Endothelial cell of umbilical vein (primary cell): ENCODE measurements around the gene SEMA3E. TPM values are rescaled to one million over a fixed set of nuclear protein-coding genes. Genes with fewer than 3 reads are reported as not detected.

Experiments used
- BruUV-seq: library from RNA; stranded (reverse); fragments of 400-500 nt; replicated peaks from 2 replicates; lab custom pipeline; 2021; lab: Mats Ljungman, UMichigan
- CTCF ChIA-PET: fragments of 300-600, 350-600 bp; sonication (Branson Sonifier 250); formaldehyde crosslinking; loops from one replicate; lab custom pipeline; 2021; ENCODE audit warnings: antibody characterized with exemption, inconsistent platforms; lab: Charles Lee
- POLR2A ChIA-PET: fragments of 300-600, 350-600 bp; sonication (Branson Sonifier 250); formaldehyde crosslinking; loops from one replicate; lab custom pipeline; 2021; ENCODE audit warnings: antibody characterized with exemption, inconsistent platforms; lab: Charles Lee
- DNase-seq: peaks from one replicate; pipeline ENCODE4 v3.0.0-alpha.2; 2011; ENCODE audit warnings: low read depth, low spot score
- FAIRE-seq: peaks from 2 replicates; lab custom pipeline; 2011; peaks lifted over from hg19 to GRCh38; lab: Jason Lieb, UNC
- H2AFZ ChIP-seq: 2 replicates; pipeline ENCODE4 v1.6.0; 2012; ENCODE audit warnings: low read depth, low read length, control low read depth, inconsistent platforms
- H3K27ac ChIP-seq: 2 replicates; pipeline ENCODE4 v1.5.1; 2011; ENCODE audit warnings: low read depth, mild to moderate bottlenecking, control low read depth, low read length, moderate library complexity; ENCODE audit not compliant: insufficient read depth
- H3K27me3 ChIP-seq, 2 experiments: 2 replicates each; pipeline versions ENCODE4 v1.6.0 to v1.6.1; 2011; ENCODE audit warnings: low read length in 2 of 2, mixed read lengths in 1 of 2; ENCODE audit not compliant: control insufficient read depth in 2 of 2, insufficient read depth in 2 of 2
- H3K36me3 ChIP-seq, 2 experiments: 2 replicates in 1 of 2; 3 replicates in 1 of 2; pipeline ENCODE4 v1.5.1; 2011; ENCODE audit warnings: low read length in 2 of 2, mild to moderate bottlenecking in 1 of 2, moderate library complexity in 1 of 2; ENCODE audit not compliant: control insufficient read depth in 2 of 2, insufficient read depth in 2 of 2; ENCODE audit errors: extremely low read depth in 1 of 2
- H3K4me1 ChIP-seq: 3 replicates; pipeline ENCODE4 v1.5.1; 2011; ENCODE audit warnings: mild to moderate bottlenecking, low read length; ENCODE audit not compliant: control insufficient read depth, insufficient read depth; ENCODE audit errors: extremely low read depth
- H3K4me2 ChIP-seq: 2 replicates; pipeline ENCODE4 v1.6.1; 2011; ENCODE audit warnings: low read length, control low read depth, mixed read lengths; ENCODE audit not compliant: insufficient read depth
- H3K4me3 ChIP-seq, 3 experiments: fragments of 200-600 bp in 1 of 3; sonication (generic), shearing (Covaris generic) in 1 of 3; replicated peaks in 1 of 3; 2 replicates each; pipeline ENCODE4 v1.5.1; 2011 to 2016; ENCODE audit warnings: control low read depth in 3 of 3, low read length in 3 of 3, mild to moderate bottlenecking in 2 of 3, inconsistent platforms in 1 of 3, low read depth in 1 of 3, moderate library complexity in 1 of 3; ENCODE audit not compliant: insufficient read depth in 1 of 3
- H3K79me2 ChIP-seq: 2 replicates; pipeline ENCODE4 v1.6.0; 2012; ENCODE audit warnings: low read length, inconsistent platforms; ENCODE audit not compliant: control insufficient read depth, insufficient read depth
- H3K9ac ChIP-seq: replicated peaks from 2 replicates; pipeline ENCODE3; 2011; ENCODE audit warnings: low read length, control low read depth; ENCODE audit not compliant: insufficient read depth; ENCODE audit errors: extremely low read depth
- H3K9me1 ChIP-seq: replicated peaks from 3 replicates; pipeline ENCODE4 v1.6.0; 2011; ENCODE audit warnings: mild to moderate bottlenecking, low read length; ENCODE audit not compliant: control insufficient read depth, insufficient read depth; ENCODE audit errors: extremely low read depth
- H3K9me3 ChIP-seq: replicated peaks from 2 replicates; pipeline ENCODE4 v1.5.1; 2012; ENCODE audit warnings: low read length, inconsistent platforms; ENCODE audit not compliant: control insufficient read depth, insufficient read depth
- H4K20me1 ChIP-seq: replicated peaks from 2 replicates; pipeline ENCODE3; 2011; ENCODE audit warnings: mild to moderate bottlenecking, low read length; ENCODE audit not compliant: control insufficient read depth, insufficient read depth; ENCODE audit errors: extremely low read depth
- CTCF ChIP-seq, 2 donors: IDR thresholded peaks; 1 replicate in 1 of 2; 2 replicates in 1 of 2; pipeline ENCODE4 v1.5.1; 2011; ENCODE audit warnings: low read length in 2 of 2, mild to moderate bottlenecking in 2 of 2, moderate library complexity in 2 of 2, control low read depth in 1 of 2, inconsistent platforms in 1 of 2, low read depth in 1 of 2; ENCODE audit not compliant: insufficient read depth in 1 of 2; ENCODE audit errors: extremely low read depth in 1 of 2
- EZH2 ChIP-seq: IDR thresholded peaks from 2 replicates; pipeline ENCODE4 v1.6.1; 2012; ENCODE audit warnings: borderline replicate concordance, low read depth, mild to moderate bottlenecking, moderate library complexity, low read length, inconsistent platforms; ENCODE audit not compliant: severe bottlenecking
- FOS ChIP-seq: IDR thresholded peaks from 2 replicates; pipeline ENCODE4 v1.6.1; 2011; ENCODE audit warnings: mild to moderate bottlenecking, low read length, moderate library complexity, borderline replicate concordance; ENCODE audit not compliant: insufficient read depth
- GATA2 ChIP-seq: IDR thresholded peaks from 2 replicates; pipeline ENCODE4 v1.7.0; 2011; ENCODE audit warnings: low read depth, mild to moderate bottlenecking, moderate library complexity, mixed read lengths, low read length; ENCODE audit not compliant: insufficient read length, insufficient read depth
- JUN ChIP-seq: IDR thresholded peaks from 2 replicates; pipeline ENCODE4 v1.6.1; 2011; ENCODE audit warnings: borderline replicate concordance, low read depth; ENCODE audit not compliant: insufficient read length, insufficient read depth
- MYC ChIP-seq: IDR thresholded peaks from one replicate; pipeline ENCODE4 v1.6.1; 2011; ENCODE audit warnings: mild to moderate bottlenecking, low read depth, low read length
- POLR2A ChIP-seq: IDR thresholded peaks from 2 replicates; pipeline ENCODE4 v1.6.1; 2012; ENCODE audit warnings: low read depth, mild to moderate bottlenecking, control low read depth, low read length
- POLR2AphosphoS5 ChIP-seq: IDR thresholded peaks from 2 replicates; pipeline ENCODE4 v1.6.1; 2012; ENCODE audit warnings: low read depth, mild to moderate bottlenecking, control low read depth, low read length, moderate library complexity; ENCODE audit not compliant: insufficient read depth
- dilution Hi-C: fragments of 300-500 bp; cut with MboI; formaldehyde crosslinking; loops from one replicate; pipeline ENCODE4 v1.15.0; 2019; ENCODE audit warnings: low sequenced_read_pairs; ENCODE audit not compliant: extremely low pct_ligation_motif_present
- intact Hi-C: fragments of 100-400 bp; cut with micrococcal nuclease; formaldehyde crosslinking; loops from one replicate; pipeline ENCODE4 v1.10.0; 2022
- polyA plus RNA-seq, 4 experiments: library from polyadenylated mRNA; depleted of rRNA in 3 of 4; stranded (reverse) in 3 of 4; unstranded in 1 of 4; fragments of >200 nt; gene quantifications; 2 replicates each; pipeline versions ENCODE4 v1.2.1 to v1.2.3, GENCODE V29; 2011 to 2012; ENCODE audit warnings: missing spikeins in 1 of 4
- total RNA-seq: library from RNA; stranded (reverse); gene quantifications from 2 replicates; pipeline ENCODE4 v1.2.3, GENCODE V29; 2021
- TF ChIP-seq, protein P1 (sequence below): IDR thresholded peaks from 2 replicates; pipeline ENCODE4 v1.6.1; 2011; ENCODE audit not compliant: insufficient read depth, insufficient read length

Gene SEMA3E
- total and polyA plus RNA-seq, 2 donors (not counting 3 experiments of a cell fraction or from before 2014, with no cell fraction given) = not detected

DNA sequence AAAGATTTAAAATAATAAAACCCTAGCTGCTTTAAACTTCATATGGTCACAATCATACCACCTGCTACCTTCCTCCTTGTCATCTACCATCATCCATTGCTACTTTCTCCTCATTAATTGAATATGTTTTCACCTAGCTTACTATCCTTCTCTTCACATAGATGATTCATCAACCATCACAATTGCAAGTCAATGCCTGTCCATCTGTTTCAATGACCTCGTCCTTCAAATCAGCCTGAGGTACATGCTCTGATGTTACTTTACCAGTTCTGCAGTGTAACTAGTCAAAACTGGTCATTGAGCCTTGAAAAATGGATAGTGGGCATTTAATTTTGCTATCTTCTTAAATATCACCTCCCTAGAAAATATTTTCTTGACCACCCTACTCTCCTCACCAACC lies 164.7 kb downstream of the SEMA3E start:
- DNase-seq (no peak), FAIRE-seq (no peak)
- no peaks in the 10 kb centered on the region for H3K9me1 ChIP-seq

More for the DNA sequence above, 164.7 kb downstream of the SEMA3E start:
- Histone ChIP-seq H3K4me1 (no peaks in the 10 kb centered on the region), H3K36me3 (no peaks in the 10 kb centered on the region), H3K9ac (no peak overlapping the region), H3K9me3 (no peaks in the 10 kb centered on the region), H3K4me2 (no peak overlapping the region), H3K27me3 (peaks cover 3 to 9% of the 10 kb centered on the region in 2 experiments), H3K27ac (no peak overlapping the region), H3K4me3 (no peak overlapping the region), H4K20me1 (no peaks in the 10 kb centered on the region), H2AFZ (no peak overlapping the region), H3K79me2 (no peaks in the 10 kb centered on the region)
- intact Hi-C loops (no loop called here), dilution Hi-C loops (no loop called here)
- POLR2A ChIA-PET = no interaction called here
- CTCF ChIA-PET = interaction anchor here (0.6 to 0.9 kb wide), 2 partner anchors 16 to 164 kb away, joined by 3 read pairs; no protein-coding TSS in a partner anchor
- no peak for TF ChIP-seq EZH2
- no peak for TF ChIP-seq POLR2AphosphoS5
- no peak for TF ChIP-seq JUN
- no peak for TF ChIP-seq MYC
- TF ChIP-seq CTCF (IDR thresholded peaks at IDR 0.05; ENCODE audit: extremely low read depth in 1 of 2, insufficient read depth in 1 of 2, low read depth in 1 of 2, low read length in 2 of 2) = no peak
- TF ChIP-seq, protein P1, sequence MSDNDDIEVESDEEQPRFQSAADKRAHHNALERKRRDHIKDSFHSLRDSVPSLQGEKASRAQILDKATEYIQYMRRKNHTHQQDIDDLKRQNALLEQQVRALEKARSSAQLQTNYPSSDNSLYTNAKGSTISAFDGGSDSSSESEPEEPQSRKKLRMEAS = no peak
- TF ChIP-seq POLR2A = no peak
- no peak for TF ChIP-seq FOS
- no peak for TF ChIP-seq GATA2
- no TSS peak for BruUV-seq
